Cardiac muscle cell (in vitro differentiated cells and primary cell): ENCODE measurements around the gene CMIP. TPM values are rescaled to one million over a fixed set of nuclear protein-coding genes. Genes with fewer than 3 reads are reported as not detected.

Experiments used
- DNase-seq, 2 donors: peaks; one replicate each; pipeline versions ENCODE4 v3.0.0 to v3.0.0-alpha.2; 2010 to 2017; ENCODE audit warnings: low read depth in 1 of 2, low spot score in 1 of 2
- H3K27ac ChIP-seq: fragments of 200-600 bp; sonication (generic); 2 replicates; pipeline ENCODE4 v1.5.1; 2016
- H3K27me3 ChIP-seq: fragments of 200-600 bp; sonication (generic); 2 replicates; pipeline ENCODE4 v1.6.0; 2016; ENCODE audit warnings: control low read depth
- H3K36me3 ChIP-seq: fragments of 200-600 bp; sonication (generic); 2 replicates; pipeline ENCODE4 v1.5.1; 2016; ENCODE audit warnings: control low read depth
- H3K4me1 ChIP-seq: fragments of 200-600 bp; sonication (generic); 2 replicates; pipeline ENCODE4 v1.8.1; 2017; ENCODE audit warnings: low read depth, mild to moderate bottlenecking, mixed run types
- H3K4me3 ChIP-seq: fragments of 200-600 bp; sonication (generic); 2 replicates; pipeline ENCODE4 v1.5.1; 2016; ENCODE audit warnings: mild to moderate bottlenecking
- H3K9me3 ChIP-seq: fragments of 200-600 bp; sonication (generic); 2 replicates; pipeline ENCODE4 v1.5.1; 2017; ENCODE audit warnings: low read depth, mild to moderate bottlenecking, control low read depth
- polyA plus RNA-seq: library from polyadenylated mRNA; unstranded; fragments of >200 nt; fragmentation: Nextera tagmentation; extraction: Ambion mirVana; gene quantifications from 2 replicates; pipeline ENCODE4 v1.2.1, GENCODE V29; 2016
- total RNA-seq: library from RNA; depleted of rRNA; stranded (reverse); fragments of >200 nt; gene quantifications from 2 replicates; pipeline ENCODE4 v1.2.3, GENCODE V29; 2016
- TF ChIP-seq, protein P1 (sequence below): IDR thresholded peaks from 2 replicates; pipeline ENCODE4 v1.5.1; 2012; ENCODE audit warnings: low read depth, mild to moderate bottlenecking, low read length

The CMIP gene
- total and polyA plus RNA-seq, 2 experiments from 2014 or later: 1.8 to 22.2 TPM

- Histone ChIP-seq H3K9me3 (no peaks in the 10 kb centered on the region), H3K27ac (peak overlapping the region; percentile 17)
- TF ChIP-seq, protein P1, sequence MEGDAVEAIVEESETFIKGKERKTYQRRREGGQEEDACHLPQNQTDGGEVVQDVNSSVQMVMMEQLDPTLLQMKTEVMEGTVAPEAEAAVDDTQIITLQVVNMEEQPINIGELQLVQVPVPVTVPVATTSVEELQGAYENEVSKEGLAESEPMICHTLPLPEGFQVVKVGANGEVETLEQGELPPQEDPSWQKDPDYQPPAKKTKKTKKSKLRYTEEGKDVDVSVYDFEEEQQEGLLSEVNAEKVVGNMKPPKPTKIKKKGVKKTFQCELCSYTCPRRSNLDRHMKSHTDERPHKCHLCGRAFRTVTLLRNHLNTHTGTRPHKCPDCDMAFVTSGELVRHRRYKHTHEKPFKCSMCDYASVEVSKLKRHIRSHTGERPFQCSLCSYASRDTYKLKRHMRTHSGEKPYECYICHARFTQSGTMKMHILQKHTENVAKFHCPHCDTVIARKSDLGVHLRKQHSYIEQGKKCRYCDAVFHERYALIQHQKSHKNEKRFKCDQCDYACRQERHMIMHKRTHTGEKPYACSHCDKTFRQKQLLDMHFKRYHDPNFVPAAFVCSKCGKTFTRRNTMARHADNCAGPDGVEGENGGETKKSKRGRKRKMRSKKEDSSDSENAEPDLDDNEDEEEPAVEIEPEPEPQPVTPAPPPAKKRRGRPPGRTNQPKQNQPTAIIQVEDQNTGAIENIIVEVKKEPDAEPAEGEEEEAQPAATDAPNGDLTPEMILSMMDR: no peak
These were observed 182.4 kb downstream of the CMIP start for GRCh38 chr16:81627024-81627423.

DNA sequence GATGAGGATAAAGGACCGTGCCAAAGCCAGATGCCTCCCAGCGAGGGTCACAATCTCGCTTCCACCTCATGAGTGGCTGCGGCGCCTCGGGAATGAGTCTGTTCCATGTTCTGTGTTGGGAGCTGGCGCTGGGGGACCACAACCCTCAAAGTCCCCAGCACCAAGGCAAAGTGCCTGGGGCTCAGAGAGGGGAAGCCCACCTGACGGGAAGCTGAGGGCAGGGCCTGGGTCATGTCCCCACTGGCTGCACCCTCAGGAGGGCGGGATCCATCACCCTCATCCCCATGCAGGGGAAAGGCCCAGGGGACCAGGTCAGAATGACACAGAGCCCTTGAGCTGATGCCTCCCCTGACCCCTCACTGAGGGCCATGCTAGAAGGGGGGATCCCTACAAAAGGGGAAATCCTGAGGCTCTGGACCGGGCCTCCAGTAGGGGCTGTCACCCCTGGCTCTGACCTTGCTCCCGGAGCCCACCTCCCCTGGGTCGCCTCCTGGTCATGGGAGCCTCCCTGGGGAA is 183.2 kb downstream of the CMIP start:
- TF ChIP-seq, protein P1: no peak
- peaks cover 22% of the 10 kb centered on the region for H3K4me1 ChIP-seq

More at GRCh38 chr16:81627024-81627423, 182.4 kb downstream of the CMIP start:
- no peaks in the 10 kb centered on the region for H3K36me3 ChIP-seq
- peaks cover 22% of the 10 kb centered on the region for H3K4me1 ChIP-seq
- H3K27me3 ChIP-seq: no peaks in the 10 kb centered on the region
- no peak overlapping the region for H3K4me3 ChIP-seq
- no peak for DNase-seq

GRCh38 chr16:81629034-81629802 is 184.6 kb downstream of the CMIP start:
- no peaks in the 10 kb centered on the region for H3K36me3 ChIP-seq
- TF ChIP-seq, protein P1: no peak
- H3K4me1 ChIP-seq: peaks cover 35% of the 10 kb centered on the region
- no peak for DNase-seq
- peak overlapping the region; percentile 58 for H3K27ac ChIP-seq
- no peaks in the 10 kb centered on the region for H3K27me3 ChIP-seq
- H3K9me3 ChIP-seq: no peaks in the 10 kb centered on the region
- H3K4me3 ChIP-seq: no peak overlapping the region

More for the DNA sequence above, 183.2 kb downstream of the CMIP start:
- DNase-seq: no peak
- Histone ChIP-seq H3K36me3 (no peaks in the 10 kb centered on the region), H3K9me3 (no peaks in the 10 kb centered on the region), H3K27me3 (no peaks in the 10 kb centered on the region), H3K27ac (peak overlapping the region; percentile 17), H3K4me3 (no peak overlapping the region)

- Histone ChIP-seq H3K4me1 (peaks cover 42% of the 10 kb centered on the region), H3K9me3 (no peaks in the 10 kb centered on the region), H3K27me3 (no peaks in the 10 kb centered on the region), H3K4me3 (no peak overlapping the region), H3K36me3 (no peaks in the 10 kb centered on the region), H3K27ac (peak overlapping the region; percentile 39)
- no peak for DNase-seq
- TF ChIP-seq, protein P1: no peak
These were observed 185.5 kb downstream of the CMIP start for GRCh38 chr16:81629896-81630634.

DNA sequence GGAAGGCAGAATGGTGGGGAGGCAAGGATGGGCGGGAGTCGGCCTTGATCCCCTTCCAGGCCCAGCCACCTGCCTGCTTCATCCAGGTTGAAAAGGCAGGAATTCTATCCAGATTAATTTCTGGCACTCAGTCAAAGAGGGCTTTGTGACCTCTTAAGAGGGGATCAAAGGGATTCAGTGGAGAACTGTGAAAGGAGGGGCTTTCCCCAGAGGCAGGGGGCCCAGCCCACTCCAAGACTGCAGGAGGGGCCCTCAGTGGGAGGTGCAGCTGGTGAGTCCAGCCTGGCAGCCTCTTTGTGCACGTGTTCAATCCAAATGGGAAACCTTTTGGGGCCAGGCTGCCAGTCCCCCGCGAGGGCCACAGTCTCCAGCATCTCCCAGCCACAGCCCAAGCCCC is 186.0 kb downstream of the CMIP start:
- peak overlapping the region; percentile 39 for H3K27ac ChIP-seq
- no peaks in the 10 kb centered on the region for H3K36me3 ChIP-seq
- peak in 1 of 2 donors; percentile 47 for DNase-seq
- TF ChIP-seq, protein P1: no peak
- H3K27me3 ChIP-seq: no peaks in the 10 kb centered on the region
- H3K4me3 ChIP-seq: no peak overlapping the region
- H3K4me1 ChIP-seq: peaks cover 46% of the 10 kb centered on the region
- H3K9me3 ChIP-seq: no peaks in the 10 kb centered on the region
